Cardiac muscle cell (in vitro differentiated cells and primary cell): Measurements from ENCODE around the gene PILRB. TPM values are rescaled to one million over a fixed set of nuclear protein-coding genes. Genes with fewer than 3 reads are reported as not detected.
"Not testable (repeated sequence)": the region's sequence is repeated elsewhere in the genome, so short reads cannot be mapped to it uniquely, and the experiment has no call there.

Source experiments
- DNase-seq, 2 donors: peaks; one replicate each; pipeline versions ENCODE4 v3.0.0 to v3.0.0-alpha.2; 2010 to 2017; ENCODE audit warnings: low read depth in 1 of 2, low spot score in 1 of 2
- H3K27ac ChIP-seq: fragments of 200-600 bp; sonication (generic); 2 replicates; pipeline ENCODE4 v1.5.1; 2016
- H3K27me3 ChIP-seq: fragments of 200-600 bp; sonication (generic); 2 replicates; pipeline ENCODE4 v1.6.0; 2016; ENCODE audit warnings: control low read depth
- H3K36me3 ChIP-seq: fragments of 200-600 bp; sonication (generic); 2 replicates; pipeline ENCODE4 v1.5.1; 2016; ENCODE audit warnings: control low read depth
- H3K4me1 ChIP-seq: fragments of 200-600 bp; sonication (generic); 2 replicates; pipeline ENCODE4 v1.8.1; 2017; ENCODE audit warnings: low read depth, mild to moderate bottlenecking, mixed run types
- H3K4me3 ChIP-seq: fragments of 200-600 bp; sonication (generic); 2 replicates; pipeline ENCODE4 v1.5.1; 2016; ENCODE audit warnings: mild to moderate bottlenecking
- H3K9me3 ChIP-seq: fragments of 200-600 bp; sonication (generic); 2 replicates; pipeline ENCODE4 v1.5.1; 2017; ENCODE audit warnings: low read depth, mild to moderate bottlenecking, control low read depth
- polyA plus RNA-seq: library from polyadenylated mRNA; unstranded; fragments of >200 nt; fragmentation: Nextera tagmentation; extraction: Ambion mirVana; gene quantifications from 2 replicates; pipeline ENCODE4 v1.2.1, GENCODE V29; 2016
- total RNA-seq: library from RNA; depleted of rRNA; stranded (reverse); fragments of >200 nt; gene quantifications from 2 replicates; pipeline ENCODE4 v1.2.3, GENCODE V29; 2016
- TF ChIP-seq, protein P1 (sequence below): IDR thresholded peaks from 2 replicates; pipeline ENCODE4 v1.5.1; 2012; ENCODE audit warnings: low read depth, mild to moderate bottlenecking, low read length

PILRB gene
- total and polyA plus RNA-seq, 2 experiments from 2014 or later = 28.5 to 31.0 TPM

DNA sequence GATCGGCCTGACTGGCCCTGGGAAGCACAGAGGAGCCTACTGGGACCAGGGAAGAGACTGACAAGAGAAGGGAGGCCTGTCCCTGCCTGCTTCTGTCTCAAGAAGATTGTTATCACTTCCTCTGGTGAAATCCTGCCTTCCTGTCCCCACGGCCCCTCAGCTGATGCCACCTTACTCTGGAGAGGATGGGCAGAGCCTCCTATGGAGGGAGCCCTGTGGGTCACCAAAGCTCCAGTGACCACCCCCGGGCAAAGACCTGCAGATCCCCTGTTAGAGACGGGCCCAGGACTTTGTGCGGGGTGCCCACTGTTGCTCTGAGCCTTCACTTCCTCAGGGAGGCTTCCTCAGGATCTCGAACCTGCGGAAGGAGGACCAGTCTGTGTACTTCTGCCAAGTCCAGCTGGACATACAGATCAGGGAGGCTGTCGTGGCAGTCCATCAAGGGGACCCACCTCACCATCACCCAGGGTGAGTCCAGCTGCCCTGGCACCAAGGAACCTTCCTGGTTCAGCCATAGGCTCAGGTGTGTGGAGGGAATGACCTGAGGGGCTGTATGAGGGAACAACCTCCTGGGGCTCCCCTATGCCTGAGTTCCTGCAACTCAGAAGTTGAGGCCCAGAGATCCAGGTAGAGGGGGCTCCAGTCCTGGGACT is 1.4 kb upstream of the PILRB start:
- Histone ChIP-seq H3K36me3 (peaks cover 37% of the 10 kb centered on the region), H3K27ac (no peak overlapping the region), H3K4me3 (no peak overlapping the region), H3K27me3 (no peaks in the 10 kb centered on the region), H3K9me3 (no peaks in the 10 kb centered on the region), H3K4me1 (no peaks in the 10 kb centered on the region)
- DNase-seq = no peak
- TF ChIP-seq, protein P1, sequence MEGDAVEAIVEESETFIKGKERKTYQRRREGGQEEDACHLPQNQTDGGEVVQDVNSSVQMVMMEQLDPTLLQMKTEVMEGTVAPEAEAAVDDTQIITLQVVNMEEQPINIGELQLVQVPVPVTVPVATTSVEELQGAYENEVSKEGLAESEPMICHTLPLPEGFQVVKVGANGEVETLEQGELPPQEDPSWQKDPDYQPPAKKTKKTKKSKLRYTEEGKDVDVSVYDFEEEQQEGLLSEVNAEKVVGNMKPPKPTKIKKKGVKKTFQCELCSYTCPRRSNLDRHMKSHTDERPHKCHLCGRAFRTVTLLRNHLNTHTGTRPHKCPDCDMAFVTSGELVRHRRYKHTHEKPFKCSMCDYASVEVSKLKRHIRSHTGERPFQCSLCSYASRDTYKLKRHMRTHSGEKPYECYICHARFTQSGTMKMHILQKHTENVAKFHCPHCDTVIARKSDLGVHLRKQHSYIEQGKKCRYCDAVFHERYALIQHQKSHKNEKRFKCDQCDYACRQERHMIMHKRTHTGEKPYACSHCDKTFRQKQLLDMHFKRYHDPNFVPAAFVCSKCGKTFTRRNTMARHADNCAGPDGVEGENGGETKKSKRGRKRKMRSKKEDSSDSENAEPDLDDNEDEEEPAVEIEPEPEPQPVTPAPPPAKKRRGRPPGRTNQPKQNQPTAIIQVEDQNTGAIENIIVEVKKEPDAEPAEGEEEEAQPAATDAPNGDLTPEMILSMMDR = no peak

DNA sequence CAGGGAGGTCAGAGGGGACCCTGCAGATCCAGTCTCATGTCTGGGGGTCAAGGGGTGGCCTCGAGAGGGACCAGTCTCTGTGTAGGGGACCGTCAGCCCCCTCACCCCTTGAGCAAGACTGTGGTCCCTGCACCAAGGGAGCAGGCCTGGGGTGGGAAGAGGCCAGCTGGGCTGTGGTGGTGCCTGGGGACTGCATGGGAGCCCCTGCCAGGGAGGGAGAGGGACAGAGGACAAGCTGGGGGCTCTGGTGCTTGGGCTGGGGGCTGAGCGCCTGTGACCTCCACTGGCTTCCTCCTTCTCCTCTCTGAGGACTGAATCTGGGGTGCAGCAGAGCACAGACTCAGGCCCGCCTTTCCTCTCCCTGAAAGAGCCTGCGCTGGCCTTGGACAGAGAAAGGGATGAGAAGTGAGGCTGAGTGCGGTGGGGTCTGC is 771 bp upstream of the PILRB start:
- no peak for DNase-seq
- TF ChIP-seq, protein P1 = no peak
- Histone ChIP-seq H3K27ac (no peak overlapping the region), H3K27me3 (no peaks in the 10 kb centered on the region), H3K4me1 (no peaks in the 10 kb centered on the region), H3K36me3 (peaks cover 43% of the 10 kb centered on the region), H3K9me3 (no peaks in the 10 kb centered on the region), H3K4me3 (no peak overlapping the region)

DNA sequence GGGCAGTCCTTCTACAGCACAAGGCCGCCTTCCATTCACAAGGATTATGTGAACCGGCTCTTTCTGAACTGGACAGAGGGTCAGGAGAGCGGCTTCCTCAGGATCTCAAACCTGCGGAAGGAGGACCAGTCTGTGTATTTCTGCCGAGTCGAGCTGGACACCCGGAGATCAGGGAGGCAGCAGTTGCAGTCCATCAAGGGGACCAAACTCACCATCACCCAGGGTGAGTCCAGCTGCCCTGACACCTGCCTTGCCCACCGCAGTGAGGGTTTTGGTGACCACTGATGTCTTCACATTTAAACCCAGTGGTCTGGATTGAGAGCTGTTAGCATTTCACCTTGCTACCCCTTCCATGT is 918 bp downstream of the PILRB start:
- TF ChIP-seq, protein P1 = no peak
- Histone ChIP-seq H3K4me3 (no peak overlapping the region), H3K36me3 (peaks cover 49% of the 10 kb centered on the region), H3K9me3 (no peaks in the 10 kb centered on the region), H3K27ac (no peak overlapping the region), H3K4me1 (no peaks in the 10 kb centered on the region), H3K27me3 (no peaks in the 10 kb centered on the region)
- DNase-seq = no peak

DNA sequence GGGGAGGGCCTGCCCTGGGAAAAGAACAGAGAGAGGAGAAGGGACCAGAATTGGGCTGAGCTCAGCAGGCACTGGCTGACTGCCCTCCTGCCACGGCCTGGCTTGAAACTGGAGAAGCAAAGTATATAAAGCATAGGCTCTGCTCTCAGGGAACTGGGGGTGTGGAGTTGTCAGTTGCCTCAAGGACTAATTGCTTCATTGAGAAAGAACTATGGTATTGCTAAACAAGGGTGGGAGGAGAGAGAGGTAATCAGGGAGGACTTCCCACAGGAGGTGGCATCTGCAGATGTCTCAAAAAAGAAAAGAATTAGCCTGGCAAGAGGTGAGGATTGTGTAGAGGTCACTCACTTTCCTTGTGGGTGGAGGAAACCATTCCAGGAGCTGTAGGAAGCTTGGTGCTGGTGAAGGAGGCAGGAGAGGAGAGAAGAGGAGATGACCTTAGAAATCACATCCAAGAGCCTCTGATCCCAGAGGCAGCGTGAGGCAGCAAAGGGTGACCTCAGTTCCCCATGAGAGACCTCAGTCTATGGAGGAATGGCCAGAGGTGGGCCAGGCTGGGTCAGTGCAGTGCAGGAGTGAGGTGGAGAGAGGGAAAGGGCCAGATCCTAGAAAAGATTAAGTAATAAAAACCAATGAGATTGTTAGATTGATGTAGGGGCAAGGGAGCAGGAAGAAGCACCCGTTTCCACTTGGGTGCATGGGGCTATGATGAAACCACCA is 2.4 kb downstream of the PILRB start:
- Histone ChIP-seq H3K27ac (no peak overlapping the region), H3K36me3 (peaks cover 45% of the 10 kb centered on the region), H3K27me3 (no peaks in the 10 kb centered on the region), H3K9me3 (no peaks in the 10 kb centered on the region), H3K4me3 (no peak overlapping the region), H3K4me1 (no peaks in the 10 kb centered on the region)
- TF ChIP-seq, protein P1 = no peak
- DNase-seq = no peak

GRCh38 chr7:100363098-100363497 is 5.2 kb downstream of the PILRB start:
- no peaks in the 10 kb centered on the region for H3K9me3 ChIP-seq
- no peak overlapping the region for H3K4me3 ChIP-seq
- TF ChIP-seq, protein P1 = no peak
- no peaks in the 10 kb centered on the region for H3K27me3 ChIP-seq
- DNase-seq = no peak
- no peak overlapping the region for H3K27ac ChIP-seq
- H3K36me3 ChIP-seq = peaks cover 42% of the 10 kb centered on the region
- no peaks in the 10 kb centered on the region for H3K4me1 ChIP-seq

GRCh38 chr7:100363797-100364196 is 5.9 kb downstream of the PILRB start:
- not testable (repeated sequence) for H3K9me3 ChIP-seq, H3K4me3 ChIP-seq, DNase-seq, H3K27ac ChIP-seq, H3K27me3 ChIP-seq, H3K4me1 ChIP-seq
- H3K36me3 ChIP-seq = peaks cover 41% of the 10 kb centered on the region
